CD1c-positive myeloid dendritic cell (primary cell): ENCODE results near the gene OR2M2.

Experiments used
- DNase-seq: peaks from one replicate; pipeline ENCODE4 v3.0.0-alpha.2; 2016; ENCODE audit errors: extremely low spot score

Gene OR2M2, protein sequence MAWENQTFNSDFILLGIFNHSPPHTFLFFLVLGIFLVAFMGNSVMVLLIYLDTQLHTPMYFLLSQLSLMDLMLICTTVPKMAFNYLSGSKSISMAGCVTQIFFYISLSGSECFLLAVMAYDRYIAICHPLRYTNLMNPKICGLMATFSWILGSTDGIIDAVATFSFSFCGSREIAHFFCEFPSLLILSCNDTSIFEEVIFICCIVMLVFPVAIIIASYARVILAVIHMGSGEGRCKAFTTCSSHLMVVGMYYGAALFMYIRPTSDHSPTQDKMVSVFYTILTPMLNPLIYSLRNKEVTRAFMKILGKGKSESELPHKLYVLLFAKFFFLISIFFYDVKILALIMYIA

GRCh38 chr1:248174521-248174920, at the start of gene OR2M2:
Gene OR2M2, plus strand, starts transcription at chr1:248174821. Its CDS starts 5,165 bp downstream, at chr1:248179986.
- no peak for DNase-seq

DNA sequence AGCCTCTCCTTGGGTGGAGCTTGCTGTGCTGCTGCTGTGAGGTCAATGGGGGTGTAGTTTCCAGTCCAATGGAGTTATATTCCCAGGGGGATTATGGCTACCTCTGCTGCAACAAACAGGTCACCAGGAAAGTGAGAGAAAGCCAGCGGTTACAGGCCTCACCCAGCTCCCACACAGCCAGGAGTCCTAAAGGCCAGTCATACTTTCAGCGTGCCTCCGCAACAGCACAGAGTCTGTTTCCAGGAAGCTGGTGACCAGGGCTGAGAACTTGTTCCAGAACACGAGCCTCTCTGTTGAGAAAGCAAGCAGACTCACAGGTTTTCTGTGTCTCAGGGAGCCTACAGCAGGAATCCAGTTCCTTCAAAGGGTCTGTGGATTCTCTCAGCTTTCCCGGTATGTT, 47.0 kb upstream of the OR2M2 start:
- DNase-seq: no peak

- DNase-seq: no peak
Measured at GRCh38 chr1:248136811-248137210, 37.8 kb upstream of the OR2M2 start.

DNA sequence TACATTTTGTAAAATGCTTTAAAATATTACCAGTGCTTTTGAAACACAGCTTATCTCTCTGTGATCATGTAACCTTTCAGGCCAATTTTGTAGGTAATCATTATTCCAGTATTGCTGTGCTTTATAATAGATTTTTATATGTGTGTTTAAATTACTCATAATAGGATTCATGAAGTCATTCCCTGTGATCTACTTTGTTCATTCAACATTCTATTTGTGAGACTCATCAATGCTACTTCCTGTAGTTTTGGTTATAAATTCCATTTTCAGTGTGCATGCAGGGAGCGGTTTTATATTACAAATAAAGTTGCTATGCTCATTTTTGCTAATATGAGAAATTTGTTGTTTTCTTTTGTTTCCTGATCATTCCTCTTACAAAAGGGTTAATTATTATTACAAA, 33.8 kb upstream of the OR2M2 start:
- no peak for DNase-seq

GRCh38 chr1:248143311-248143710, 31.3 kb upstream of the OR2M2 start:
- no peak for DNase-seq

DNA sequence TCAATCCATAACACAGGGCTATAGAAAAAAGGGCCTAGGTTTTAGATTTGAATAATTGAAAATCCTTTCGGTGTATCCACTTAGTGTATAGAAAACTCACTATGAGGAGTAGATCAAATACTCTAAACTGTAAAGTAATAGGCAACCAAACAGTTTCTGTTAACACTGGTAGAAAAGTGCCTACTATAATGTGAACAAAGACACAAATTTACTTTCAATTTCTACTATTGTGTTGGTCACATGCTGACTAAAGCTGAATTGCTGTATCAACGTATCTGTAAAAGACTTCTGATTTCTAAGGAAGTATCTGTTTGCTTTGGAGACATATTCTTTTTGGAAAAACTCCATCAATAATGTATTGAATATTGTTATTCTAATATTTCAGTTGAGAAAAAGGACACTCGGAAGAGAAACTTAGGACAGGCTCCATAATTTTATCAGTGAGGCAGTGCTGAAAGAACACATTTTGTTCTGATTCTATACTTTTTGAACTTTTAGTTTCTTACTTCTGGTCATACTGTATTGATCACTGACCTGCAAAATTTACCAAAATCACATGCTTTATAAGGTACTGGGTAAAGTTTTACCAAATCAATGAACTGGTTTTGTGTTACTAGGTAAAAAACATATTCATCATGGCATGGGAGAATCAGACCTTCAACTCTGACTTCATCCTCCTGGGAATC, 30.0 kb upstream of the OR2M2 start, which contains the start of gene OR2M5:
Gene OR2M5 (plus strand): TSS at position 636 of the 686 bp plus-strand sequence. CDS start 0 bp downstream, at position 636.
- no peak for DNase-seq

GRCh38 chr1:248152056-248152827, 22.4 kb upstream of the OR2M2 start:
- no peak for DNase-seq

- no peak for DNase-seq
Measured at GRCh38 chr1:248155927-248156326, 18.7 kb upstream of the OR2M2 start.

GRCh38 chr1:248158758-248159157, 15.9 kb upstream of the OR2M2 start:
- DNase-seq: no peak

DNA sequence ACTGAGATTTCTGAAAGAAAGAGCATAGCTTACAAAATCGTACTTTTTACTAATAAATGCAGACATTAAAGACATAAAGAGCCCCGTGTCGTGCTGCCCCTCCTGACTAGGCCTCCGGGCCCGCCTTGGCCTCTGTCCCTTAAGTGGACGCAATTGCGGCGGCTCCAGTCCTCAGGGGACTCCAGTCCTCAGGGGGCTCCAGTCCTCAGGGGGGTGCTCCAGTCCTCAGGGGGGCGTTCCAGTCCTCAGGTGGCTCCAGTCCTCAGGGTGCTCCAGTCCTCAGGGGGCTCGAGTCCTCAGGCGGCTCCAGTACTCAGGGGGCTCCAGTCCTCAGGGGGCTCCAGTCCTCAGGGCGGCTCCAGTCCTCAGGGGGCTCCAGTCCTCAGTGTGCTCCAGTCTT, 10.6 kb upstream of the OR2M2 start:
- no peak for DNase-seq

DNA sequence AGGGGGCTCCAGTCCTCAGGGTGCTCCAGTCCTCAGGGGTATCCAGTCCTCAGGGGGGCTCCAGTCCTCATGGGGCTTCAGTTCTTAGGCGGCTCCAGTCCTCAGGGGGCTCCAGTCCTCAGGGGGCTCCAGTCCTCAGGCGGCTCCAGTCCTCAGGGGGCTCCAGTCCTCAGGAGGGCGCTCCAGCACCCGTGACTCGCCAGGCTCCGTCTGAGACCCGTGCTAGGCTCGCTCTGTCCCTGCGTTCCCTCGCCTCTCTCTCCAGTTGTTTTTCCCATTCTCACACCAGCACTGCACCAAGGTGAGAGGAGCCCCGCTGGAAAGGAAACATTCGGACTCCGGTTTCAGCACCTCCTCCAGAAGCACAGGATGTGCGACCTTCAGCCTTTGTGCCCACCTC, 9.4 kb upstream of the OR2M2 start:
- DNase-seq: no peak

DNA sequence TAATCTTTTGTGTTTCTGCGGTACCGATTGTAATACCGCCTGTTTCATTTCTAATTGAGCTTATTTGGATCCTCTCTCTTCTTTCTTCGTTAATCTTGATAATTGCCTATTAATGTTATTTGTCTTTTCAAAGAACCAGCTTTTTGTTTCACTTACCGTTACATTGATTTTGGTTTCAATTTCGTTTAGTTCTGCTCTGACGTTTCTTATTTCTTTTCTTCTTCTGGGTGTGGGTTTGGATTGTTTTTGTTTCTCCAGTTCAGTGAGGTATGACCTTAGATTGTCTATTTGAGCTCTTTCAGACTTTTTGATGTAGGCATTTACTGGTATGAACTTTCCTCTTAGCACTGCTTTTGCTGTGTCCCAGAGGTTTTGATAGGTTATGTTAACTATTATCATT, 9.4 kb downstream of the OR2M2 start:
- DNase-seq: no peak

GRCh38 chr1:248187363-248187762, 12.7 kb downstream of the OR2M2 start:
- DNase-seq: no peak

DNA sequence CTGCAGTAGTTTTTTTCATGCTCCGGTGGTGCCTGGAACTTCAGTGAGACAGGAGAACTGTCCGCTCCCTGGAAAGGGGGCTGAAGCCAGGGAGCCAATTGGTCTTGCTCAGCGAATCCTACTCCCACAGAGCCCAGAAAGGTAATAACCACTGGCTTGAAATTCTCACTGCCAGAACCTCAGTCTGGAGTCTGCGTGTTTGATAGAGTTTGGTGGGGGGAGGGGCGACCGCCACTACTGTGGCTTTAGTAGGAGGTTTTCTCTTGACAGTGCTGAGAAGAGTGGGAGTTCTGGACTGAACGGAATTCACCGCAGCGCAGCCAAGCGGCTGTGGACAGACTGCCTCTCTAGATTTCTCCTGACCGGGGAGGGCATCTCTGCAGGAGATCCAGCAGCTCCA, 14.4 kb downstream of the OR2M2 start:
- DNase-seq: no peak

DNA sequence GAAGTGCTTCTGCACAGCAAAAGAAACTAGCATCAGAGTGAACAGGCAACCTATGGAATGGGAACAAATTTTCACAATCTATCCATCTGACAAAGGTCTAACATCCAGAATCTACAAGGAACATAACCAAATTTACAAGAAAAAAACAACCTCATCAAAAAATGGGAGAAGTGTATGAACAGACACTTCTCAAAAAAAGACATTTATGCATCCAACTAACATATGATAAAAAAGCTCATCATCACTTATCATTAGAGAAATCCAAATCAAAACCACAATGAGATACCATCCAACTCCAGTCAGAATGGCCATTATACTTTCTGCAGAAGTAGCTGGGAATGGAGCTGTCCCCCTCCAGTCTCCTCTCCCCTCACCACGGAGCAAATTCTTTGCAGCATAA, 19.5 kb downstream of the OR2M2 start:
- DNase-seq: no peak

- no peak for DNase-seq
Measured at GRCh38 chr1:248196965-248197364, 22.3 kb downstream of the OR2M2 start, which contains the start of gene OR2M3. Gene OR2M3, plus strand, starts transcription at chr1:248197265. Its CDS starts 5,803 bp downstream, at chr1:248203068.

GRCh38 chr1:248215880-248216279, 41.3 kb downstream of the OR2M2 start:
- DNase-seq: no peak

- DNase-seq: no peak
Measured at GRCh38 chr1:248225537-248225936, 50.9 kb downstream of the OR2M2 start.

DNA sequence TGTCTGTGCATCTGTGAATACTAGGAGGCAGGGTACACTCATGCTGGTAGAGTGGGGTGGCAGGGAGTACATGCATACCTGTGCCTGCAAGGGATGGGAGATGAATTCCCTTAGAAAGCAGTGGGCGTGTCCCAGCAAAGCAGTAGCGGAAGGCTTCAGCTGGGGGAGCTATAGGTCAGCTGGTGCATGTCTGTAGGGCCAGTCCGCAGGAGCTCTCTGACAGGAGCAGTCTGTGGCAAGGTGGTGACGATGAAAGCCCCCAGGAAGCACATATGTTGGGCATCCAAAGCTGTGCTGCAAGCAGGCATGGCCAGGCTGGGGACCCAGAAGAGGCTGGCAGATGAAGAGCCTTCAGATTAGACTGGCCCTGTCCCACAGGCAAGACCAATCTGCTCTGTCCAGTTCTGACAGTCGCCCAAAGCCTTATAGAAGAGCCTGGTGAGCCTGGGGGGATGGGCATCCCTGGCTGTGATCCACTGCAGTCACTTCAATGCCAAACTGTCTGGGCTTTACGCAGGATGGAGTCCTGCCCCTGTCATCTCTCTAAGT, 54.8 kb downstream of the OR2M2 start:
- DNase-seq: no peak
